Measurements from ENCODE around the gene TCERG1L.

TCERG1L gene

DNA sequence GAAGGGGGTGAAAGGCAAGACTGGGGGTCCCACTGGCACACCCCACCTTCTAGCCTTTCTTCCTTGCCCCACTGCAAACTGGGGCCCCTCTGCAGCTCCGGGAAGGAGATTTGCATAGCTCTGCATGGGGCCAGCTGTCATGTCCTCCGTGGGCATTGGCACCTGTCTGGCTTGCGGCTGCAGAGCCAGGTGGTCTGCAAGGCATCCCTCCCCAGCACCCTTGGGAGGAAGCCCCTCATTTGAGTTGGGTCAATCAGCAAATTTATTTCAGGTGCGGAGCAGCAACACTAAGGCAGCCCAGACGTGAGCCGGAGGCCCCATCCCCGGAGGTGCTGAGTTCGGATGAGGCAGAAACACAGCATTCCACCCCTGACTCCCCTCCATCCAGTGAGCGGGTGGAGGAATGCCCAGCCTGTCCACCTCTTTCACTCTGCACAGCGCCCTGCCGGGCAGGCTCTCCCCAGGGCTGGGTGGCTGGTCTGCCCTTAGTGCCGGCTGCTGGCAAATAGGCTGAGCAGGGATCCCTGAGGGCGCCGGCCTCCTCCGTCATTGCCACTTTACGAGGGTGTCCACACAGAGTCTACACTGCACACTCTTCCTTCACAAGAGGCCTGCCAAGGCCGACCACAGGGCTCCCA, 143.2 kb downstream of the TCERG1L start:
- no peak for DNase-seq (ENCODE audit: extremely low spot score)
- POLR2A ChIA-PET, result no interaction called here

DNA sequence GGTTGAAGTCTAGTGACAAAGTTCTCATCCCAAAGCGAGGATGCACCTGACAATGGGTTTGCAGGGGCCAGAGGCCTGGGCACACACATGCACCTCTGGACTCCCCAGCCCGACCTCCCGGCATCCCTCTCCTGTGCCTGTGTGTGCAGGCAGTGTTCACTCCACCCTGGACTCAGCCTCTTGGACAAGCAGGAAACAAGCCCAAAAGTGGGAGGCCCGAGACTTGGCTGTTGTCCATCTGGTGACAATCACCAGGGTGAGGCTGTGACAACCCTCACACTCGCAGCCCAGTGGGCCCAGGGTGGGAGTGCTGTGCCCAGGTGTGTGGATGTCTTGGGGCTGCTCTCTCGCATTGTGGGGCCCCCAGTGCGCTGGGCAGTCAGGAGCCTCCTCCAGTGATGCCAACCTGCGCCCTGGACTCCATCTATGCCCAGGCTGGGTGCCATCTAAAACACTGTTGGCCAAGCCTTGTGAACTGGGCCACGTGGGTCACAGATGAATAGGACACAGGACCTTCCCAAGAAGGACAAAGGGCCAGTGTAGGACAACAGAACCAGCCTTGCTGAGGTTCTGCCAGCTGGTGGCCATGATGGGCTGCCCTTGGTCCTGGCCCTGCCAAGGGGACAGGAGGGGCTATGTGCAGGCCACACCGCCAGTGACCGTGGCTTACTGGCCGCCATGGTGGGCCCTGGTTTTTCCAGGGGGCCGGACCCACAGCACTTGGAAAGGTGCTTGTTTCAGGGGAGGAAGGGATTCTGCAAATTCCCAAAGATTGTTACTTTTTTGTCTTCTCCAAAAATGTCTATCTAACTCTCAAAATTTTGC, 144.3 kb downstream of the TCERG1L start:
- TF ChIP-seq, protein P1, sequence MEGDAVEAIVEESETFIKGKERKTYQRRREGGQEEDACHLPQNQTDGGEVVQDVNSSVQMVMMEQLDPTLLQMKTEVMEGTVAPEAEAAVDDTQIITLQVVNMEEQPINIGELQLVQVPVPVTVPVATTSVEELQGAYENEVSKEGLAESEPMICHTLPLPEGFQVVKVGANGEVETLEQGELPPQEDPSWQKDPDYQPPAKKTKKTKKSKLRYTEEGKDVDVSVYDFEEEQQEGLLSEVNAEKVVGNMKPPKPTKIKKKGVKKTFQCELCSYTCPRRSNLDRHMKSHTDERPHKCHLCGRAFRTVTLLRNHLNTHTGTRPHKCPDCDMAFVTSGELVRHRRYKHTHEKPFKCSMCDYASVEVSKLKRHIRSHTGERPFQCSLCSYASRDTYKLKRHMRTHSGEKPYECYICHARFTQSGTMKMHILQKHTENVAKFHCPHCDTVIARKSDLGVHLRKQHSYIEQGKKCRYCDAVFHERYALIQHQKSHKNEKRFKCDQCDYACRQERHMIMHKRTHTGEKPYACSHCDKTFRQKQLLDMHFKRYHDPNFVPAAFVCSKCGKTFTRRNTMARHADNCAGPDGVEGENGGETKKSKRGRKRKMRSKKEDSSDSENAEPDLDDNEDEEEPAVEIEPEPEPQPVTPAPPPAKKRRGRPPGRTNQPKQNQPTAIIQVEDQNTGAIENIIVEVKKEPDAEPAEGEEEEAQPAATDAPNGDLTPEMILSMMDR (IDR thresholded peaks at IDR 0.05; ENCODE audit: control extremely low read depth, extremely low read depth, low read depth, missing control alignments), result no peak
- DNase-seq (ENCODE audit: extremely low spot score), result no peak
- ChIA-PET POLR2A (no interaction called here), CTCF (no interaction called here)

More for the DNA sequence above, 143.2 kb downstream of the TCERG1L start:
- CTCF ChIA-PET, result no interaction called here
- TF ChIP-seq, protein P1 (IDR thresholded peaks at IDR 0.05; ENCODE audit: control extremely low read depth, extremely low read depth, low read depth, missing control alignments), result no peak

DNA sequence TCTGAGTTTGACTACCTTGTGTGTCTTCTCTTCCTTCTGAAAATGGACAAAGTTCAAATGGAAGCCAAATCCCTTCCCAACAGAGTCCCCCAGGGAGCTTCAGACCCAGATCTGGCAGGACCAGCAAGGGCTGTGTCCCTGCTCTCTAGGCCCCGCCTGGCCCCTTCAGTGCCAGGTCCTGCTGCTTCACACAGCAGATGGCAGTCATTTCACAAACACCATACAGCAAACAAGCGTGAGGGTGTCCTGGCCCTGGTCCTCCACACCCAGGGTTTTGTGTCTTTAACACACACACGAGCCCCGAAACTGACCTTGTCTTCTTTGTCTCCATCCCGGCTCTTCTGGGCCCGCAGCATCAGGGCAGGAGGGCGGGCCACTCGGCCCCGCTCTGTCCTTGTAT, 145.0 kb downstream of the TCERG1L start:
- ChIA-PET CTCF (no interaction called here), POLR2A (no interaction called here)
- DNase-seq (ENCODE audit: extremely low spot score), result no peak

DNA sequence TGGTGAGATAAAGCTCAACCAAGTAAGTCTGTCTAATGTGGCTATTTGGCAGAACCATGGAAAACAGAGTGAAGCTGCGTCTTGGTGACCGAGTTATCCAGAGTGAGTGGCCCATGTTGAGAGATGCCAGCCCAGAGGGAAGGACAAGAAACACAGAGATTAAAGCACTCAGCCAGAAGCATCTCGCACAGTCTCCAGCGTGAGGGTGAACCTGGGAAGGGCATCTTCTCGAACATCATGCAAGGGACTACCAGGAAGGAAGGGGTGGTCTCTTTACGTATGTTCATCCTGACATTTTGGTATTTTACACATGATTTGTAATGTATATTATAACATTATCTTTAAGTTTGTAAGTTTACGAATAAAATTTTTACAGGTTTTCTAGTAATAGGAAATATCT, 146.4 kb downstream of the TCERG1L start:
- POLR2A ChIA-PET, result no interaction called here
- TF ChIP-seq, protein P1 (IDR thresholded peaks at IDR 0.05; ENCODE audit: control extremely low read depth, extremely low read depth, low read depth, missing control alignments), result no peak
- no peak for DNase-seq (ENCODE audit: extremely low spot score)
- CTCF ChIA-PET, result no interaction called here

More for the DNA sequence above, 145.0 kb downstream of the TCERG1L start:
- TF ChIP-seq, protein P1 (IDR thresholded peaks at IDR 0.05; ENCODE audit: control extremely low read depth, extremely low read depth, low read depth, missing control alignments), result no peak

DNA sequence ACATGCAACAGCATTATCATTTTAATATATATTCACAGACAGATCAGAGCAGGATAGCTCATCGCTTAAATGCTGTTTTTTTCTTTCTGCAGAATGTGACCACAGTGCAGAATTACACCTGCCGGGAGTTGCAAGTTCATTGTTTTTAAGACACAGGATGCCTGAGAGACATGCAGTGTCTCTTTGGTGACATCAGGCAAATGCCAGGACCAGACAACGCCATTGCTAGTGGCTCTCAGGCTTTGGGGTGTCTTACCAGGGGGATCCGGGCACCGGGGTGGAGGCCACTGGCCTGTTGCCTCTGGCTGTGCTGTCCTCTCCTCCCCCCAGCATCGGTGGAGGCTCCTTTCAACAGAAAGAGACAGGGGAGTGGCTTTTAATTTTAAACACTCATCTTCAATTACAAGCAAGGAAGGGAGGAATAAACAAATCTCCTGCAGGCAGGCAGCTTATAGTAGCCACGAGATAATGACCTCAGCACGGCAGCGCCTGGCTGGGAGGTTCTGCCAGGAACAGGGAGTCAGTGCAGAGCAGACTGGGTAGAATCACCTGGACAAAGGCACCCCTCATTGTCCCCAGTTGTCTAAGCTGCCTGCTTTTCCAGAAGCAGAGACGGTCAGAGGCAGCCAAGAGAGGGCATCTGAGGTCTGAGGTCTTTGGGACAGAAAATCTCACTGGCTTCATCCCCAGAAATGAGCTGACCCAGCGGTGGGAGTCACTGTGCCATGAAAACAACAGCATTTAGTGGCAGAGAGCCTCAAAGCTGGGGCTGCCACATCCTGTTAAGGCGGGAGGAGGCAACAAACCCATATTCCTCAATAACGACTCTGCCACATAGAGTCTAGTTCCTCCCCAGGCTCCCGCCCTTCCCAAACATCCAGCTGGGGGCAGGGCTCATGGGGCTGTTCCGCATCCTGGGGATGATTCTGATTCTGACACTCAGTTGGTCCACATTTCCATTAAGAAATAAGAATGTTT, 148.4 kb downstream of the TCERG1L start:
- ChIA-PET CTCF (no interaction called here), POLR2A (no interaction called here)
- DNase-seq (ENCODE audit: extremely low spot score), result no peak
- TF ChIP-seq, protein P1 (IDR thresholded peaks at IDR 0.05; ENCODE audit: control extremely low read depth, extremely low read depth, low read depth, missing control alignments), result no peak

DNA sequence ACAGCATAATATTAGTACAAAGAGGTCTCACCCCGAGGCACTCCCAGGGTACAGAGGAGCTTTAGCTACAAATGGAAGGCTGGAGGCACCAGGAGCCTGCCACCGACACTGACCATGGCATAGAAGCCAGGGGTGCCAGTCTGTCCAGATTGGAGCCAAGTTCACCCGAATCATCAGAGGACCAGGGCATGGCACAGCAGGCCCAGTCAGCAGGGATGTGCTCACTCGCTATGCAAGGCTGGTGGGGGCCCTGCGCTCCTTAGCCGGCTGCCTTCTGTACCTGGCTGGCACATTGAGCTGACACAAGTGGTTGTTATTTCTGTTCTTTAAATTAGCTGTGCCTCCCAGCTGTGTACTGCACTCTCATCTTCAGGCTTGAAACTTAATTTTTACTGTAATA, 149.3 kb downstream of the TCERG1L start:
- ChIA-PET CTCF (no interaction called here), POLR2A (no interaction called here)
- DNase-seq (ENCODE audit: extremely low spot score), result no peak
- TF ChIP-seq, protein P1 (IDR thresholded peaks at IDR 0.05; ENCODE audit: control extremely low read depth, extremely low read depth, low read depth, missing control alignments), result no peak
